C4-2B (cell line): ENCODE results near the gene CILP2.

Experiments
- CTCF ChIP-seq: fragments of 450-650 bp; conservative IDR thresholded peaks from 2 replicates; pipeline ENCODE4 v1.5.1; 2017; ENCODE audit warnings: mild to moderate bottlenecking
- ZFX ChIP-seq: fragments of 450-650 bp; IDR thresholded peaks from 2 replicates; pipeline ENCODE4 v1.6.1; 2017

DNA sequence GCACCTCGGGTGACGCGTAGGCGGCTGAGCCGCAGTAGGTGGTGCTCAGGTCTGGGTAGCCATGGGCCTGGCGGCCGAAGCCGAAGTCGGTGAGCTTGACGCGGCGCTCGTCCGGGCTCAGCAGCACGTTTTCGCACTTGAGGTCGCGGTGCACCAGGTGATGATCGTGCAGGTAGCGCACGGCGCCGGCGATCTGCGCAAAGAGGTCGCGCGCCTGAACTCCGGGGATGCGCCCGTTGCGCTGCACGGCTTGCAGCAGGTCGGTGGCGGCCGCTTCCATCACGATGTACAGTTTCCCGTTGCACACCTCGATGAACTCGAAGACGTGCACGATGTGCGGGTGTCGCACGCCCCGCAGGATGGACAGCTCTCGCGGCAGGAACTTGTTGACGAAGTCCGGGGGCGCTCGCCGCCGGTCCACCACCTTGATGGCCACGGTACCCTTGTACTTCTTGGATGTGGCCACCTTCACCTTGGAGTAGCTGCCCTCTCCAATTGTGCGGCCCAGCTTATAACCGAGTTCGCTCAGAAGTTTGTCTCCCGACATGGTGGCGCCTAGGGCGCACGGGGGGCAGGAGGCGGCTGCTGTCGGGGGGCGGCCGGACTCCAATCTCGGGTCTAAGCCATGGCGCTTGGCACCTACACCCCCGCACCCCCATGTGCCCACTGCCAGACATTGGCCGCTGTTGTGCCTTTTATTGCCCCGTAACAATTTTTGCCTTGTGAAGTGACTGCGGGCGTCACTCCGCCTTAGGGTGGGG, 23.0 kb upstream of the CILP2 start, which contains the start of gene TSSK6:
- no peak for TF ChIP-seq CTCF
- no peak for TF ChIP-seq ZFX
